HG03469 (cell line): Measurements from ENCODE around the gene VWA8.
"Not testable (repeated sequence)": the region's sequence is repeated elsewhere in the genome, so short reads cannot be mapped to it uniquely, and the experiment has no call there.

Experiments
- ATAC-seq: cut with Tn5 transposase; IDR thresholded peaks from one replicate; pipeline ENCODE4 v1.9.1; 2021; ENCODE audit warnings: mild to moderate bottlenecking, moderate library complexity, moderate number of reproducible peaks; ENCODE audit not compliant: unreplicated experiment

Gene VWA8

DNA sequence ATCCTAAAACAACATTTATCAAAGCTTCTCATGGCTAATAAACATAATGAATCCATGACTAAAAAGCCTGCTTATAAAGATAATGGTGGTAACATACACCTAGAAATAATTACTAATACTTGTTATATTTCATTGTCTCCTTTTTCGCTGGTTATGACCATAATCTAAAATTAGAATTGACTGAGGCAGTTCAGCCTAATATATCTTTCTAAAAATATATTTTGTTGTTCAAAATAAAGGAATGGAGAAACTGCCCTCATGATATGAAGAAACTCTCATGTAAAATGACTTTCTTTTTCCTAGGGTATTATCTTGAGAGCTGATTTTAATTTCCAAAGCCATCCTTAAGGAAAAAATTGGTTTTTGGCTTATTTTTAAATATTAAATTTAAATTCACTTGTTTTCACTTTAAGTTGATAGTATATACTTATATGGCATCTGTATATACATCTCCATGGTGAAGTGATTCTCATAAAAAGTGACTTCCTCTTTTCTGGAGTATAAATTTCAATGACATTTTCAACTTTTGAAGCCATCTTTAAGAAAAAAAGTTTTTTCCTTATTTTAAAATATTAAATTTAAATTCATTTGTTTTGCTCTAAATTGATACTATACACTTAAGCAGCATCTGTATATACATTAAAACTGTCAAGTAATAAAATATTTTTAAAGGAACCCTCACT lies 204.6 kb downstream of the VWA8 start:
- ATAC-seq: no peak

DNA sequence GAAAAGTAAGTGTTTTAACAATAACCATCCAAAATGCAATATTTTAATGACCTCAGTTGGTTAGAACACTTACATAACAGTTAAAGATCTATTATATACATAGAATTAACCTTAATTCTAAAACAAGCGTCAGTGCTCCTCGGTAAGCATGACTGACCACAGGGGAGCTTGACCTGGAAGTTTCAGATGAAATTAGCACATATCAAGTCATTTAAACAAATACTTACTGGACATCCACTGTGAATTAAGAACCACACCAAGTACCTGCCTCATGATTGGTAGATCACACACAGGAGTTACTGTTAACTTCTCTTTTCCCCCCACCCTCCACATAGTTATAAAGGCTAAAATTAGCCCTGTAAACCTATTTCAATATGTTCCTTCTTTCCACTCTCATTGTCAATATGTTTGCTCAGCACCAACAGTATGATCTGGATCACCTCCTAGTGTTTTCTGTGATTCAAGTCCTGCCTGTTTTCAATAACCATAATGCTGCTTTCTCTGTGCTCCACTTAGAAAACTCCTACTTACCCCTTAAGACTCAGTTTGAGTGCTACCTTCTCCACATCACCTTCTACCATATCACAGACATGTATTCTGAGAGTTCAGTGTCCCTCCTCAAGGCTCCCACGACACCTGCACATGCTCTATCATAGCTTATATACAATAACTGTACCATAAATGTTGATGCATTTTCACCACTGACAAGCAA lies 209.0 kb downstream of the VWA8 start:
- no peak for ATAC-seq

DNA sequence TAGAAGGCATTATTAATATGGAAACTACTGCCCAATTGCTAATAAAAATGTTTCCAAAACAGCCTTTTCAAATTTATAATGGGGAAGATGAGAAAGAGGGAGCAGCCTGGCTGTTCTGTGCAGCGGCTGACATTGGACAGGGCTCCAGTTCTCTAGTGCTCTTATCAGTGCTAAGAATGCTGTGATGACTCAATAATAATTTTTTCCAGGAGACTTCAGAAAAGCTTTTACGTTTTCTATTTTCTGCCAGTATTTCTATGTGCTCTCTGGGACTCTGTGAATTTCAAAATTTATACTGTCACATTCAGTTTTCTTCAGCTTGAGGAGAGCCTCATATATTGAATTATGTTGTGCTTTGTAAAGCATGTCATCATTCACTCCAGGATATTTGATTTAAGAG lies 209.6 kb downstream of the VWA8 start:
- no peak for ATAC-seq

DNA sequence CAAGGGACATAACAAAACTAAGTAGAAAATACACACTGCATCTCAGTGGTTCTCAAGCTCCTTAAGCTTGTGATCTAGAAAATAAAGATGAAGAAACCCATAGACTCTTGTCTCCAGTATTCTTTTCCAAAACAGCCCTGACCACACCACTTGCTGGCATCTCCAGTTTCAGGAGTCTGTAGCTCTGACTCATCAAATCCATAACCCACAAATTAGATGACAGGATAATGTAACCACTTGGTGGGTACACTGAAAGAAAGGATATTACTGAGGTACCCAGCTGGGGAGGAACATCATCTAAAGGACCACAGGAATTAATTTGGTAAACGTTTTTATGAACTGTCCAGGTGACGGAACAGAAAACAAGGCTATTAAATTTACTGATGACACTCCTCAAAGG lies 214.7 kb downstream of the VWA8 start:
- no peak for ATAC-seq

DNA sequence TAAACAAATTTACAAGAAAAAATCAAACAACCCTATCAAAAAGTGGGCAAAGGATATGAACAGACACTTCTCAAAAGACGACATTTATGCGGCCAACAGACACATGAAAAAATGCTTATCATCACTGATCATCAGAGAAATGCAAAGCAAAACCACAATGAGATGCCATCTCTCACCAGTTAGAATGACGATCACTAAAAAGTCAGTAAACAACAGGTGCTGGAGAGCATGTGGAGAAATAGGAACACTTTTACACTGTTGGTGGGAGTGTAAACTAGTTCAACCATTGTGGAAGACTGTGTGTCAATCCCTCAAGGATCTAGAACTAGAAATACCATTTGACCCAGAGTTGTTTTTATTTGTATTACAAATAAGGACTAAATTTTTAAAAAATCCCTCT lies 215.4 kb downstream of the VWA8 start:
- ATAC-seq: not testable (repeated sequence)

DNA sequence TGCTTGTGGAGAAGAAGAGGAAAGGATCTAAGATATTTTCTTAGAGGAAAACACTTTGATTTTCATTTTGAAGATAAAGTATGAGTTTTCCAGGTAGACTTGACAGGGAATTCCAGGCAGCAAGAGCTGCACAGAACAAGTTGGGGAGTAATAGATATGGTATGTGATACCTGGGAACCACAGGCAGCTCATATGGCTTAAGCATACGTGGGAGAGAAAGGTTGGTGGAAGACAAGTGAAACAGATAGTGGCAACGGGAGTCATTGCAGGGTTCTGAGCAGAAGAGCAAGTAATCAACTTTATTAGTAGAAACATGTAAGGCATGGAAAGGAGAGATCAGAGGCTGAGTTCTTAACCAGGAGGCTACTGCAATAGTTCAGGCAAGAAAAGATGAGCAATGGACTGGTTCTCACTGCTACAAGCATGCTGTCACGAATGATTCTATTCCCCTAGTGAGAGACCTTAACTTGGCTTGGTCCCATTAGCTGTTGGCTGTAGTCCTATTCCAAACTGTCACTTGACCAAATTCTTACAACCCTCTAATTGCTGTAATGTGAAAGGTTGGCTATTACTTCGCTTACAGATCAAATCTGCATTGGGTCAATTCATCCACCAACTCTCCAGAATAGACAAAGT lies 217.9 kb downstream of the VWA8 start:
- ATAC-seq: no peak

DNA sequence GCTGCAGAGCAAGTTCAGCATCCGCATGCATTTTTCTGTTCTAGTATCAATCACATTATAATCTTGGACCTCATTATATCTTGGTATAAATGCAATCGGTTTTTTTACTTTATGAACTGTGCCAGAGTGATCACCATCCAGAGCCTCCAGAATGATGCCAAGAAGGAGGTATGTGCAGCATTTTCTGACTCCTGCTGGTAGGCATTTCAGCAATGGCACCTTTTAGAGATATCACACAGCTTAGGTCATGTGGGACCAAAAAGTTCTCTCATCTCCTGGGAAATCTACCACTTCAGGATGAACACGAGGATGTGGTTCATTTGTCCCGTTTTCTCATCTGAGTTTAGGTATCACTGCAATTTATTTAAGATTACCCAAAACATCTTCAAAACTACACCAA lies 220.4 kb downstream of the VWA8 start:
- ATAC-seq: no peak

DNA sequence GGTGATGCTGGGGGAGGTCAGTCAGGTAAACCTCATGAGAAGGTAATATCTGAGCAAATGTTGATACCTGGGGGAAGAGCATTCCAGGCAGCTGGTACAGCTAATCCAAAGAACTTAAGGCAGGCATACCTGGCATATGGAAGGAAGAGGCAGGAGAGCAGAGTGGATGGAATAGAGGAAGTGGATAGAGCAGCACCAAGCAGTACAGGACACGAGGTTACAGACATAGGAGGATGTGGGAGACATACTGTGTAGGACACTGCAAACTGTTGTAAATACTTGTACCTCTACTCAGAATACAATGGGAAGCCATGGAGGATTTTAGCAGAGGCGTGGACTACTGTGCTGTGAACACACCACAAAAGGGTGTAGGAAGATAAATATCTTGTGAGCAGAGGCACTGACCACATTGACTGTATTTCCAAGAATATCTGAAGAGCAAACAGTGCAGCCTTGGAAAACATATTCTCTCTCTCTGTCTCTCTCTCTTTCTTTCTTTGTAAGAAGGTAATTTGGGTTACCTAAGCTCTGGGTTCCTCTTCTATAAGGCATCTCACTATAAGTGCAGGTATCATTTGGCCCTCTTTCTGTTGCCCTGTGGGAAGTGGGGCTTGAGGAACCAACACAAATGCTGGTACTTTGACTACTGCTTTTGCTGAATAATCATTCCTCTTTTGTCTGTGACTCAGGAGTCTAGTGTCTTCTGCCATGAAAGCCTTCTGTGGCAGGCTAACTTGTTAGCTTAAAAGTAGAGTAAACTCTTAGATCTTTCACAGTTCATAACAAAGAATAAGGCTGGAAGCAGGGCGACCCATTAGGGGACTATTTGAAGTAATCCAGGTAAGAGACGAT lies 238.0 kb downstream of the VWA8 start:
- no peak for ATAC-seq

DNA sequence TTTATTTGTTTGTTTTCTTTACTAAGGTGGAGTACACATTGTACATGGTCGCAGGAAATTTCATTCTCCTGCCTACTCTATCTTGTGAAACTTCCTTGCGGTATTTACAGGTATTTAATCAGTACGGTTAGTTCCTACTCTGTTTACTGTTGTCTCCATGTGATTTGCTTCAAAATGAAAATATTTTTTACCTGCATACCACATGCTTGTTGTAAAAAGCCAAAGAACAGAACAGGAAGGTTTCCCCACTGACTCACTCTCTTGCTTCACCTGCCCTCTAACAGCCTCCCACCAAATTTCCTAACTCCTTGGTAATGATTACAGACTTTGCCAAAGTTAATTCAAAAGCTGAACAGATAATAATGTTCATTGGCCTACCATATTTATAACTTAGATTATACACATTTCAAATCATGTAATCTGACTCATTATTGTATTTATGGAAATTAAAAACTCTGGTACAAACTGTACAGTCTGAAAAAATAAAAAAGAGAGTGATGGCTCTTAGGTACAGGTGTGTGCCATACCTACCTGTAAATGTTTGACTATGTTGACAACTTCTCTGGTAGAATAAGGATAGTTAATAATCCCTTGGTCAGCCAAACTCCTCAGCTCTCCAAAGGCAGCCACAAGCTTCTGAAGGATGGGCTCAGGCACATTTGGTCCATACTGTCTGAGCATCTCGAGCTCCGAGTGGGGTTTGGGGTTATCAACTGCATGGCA lies 239.9 kb downstream of the VWA8 start:
- ATAC-seq: no peak

DNA sequence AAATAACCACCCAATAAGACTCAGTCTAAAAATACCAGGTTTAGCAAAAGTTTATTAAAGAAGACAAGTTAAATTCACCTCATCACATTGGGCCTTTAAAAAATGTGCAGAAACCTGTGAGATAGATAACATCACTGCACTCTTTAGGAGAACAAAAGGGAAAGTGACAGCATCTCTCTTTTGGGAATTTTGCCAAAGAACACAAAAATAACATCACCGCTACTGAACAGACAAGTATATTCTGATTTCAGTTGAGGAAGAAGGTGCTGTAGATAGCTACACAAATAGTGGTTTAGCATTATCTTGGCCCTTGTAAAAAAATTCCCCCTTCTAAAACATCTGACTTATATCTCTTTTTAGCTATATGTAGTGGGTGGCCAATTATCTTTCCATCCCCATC lies 244.7 kb downstream of the VWA8 start:
- ATAC-seq: no peak

DNA sequence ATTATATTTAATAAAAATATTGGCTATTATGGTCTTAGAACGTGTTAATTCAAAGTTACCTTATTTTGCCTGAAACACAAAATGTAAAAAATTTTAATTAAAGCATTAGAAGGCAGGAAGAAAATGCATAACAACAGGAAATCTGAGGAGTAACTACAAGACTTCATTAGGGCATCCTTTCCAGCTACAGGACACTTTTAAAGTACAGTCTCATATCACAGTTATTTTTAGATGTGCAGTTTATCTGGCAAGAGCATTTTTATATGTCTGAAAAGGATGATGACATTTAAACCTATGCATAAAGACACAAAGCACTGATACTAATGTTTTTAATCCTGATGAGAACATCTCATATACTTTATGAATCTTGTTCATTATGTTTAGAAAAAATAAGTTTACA lies 247.5 kb downstream of the VWA8 start:
- ATAC-seq: no peak

DNA sequence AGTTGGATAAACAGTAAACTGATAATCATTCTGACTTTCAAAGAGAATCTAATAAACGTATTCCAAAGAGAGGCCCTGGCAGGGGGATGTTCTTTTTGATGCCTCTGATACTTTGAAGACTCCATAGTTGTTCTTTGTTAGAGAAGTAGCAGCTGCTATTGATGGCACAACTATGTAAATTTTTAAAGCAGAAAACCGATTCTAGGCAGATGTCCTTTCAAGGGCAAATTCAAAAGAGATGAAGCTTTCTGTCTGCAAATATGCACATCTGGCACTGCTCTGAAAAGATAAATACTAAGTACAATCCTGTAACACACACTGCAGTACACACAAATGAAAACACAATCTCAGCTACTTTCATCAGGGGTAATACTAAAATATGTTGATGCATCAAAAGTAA lies 250.1 kb downstream of the VWA8 start:
- no peak for ATAC-seq

DNA sequence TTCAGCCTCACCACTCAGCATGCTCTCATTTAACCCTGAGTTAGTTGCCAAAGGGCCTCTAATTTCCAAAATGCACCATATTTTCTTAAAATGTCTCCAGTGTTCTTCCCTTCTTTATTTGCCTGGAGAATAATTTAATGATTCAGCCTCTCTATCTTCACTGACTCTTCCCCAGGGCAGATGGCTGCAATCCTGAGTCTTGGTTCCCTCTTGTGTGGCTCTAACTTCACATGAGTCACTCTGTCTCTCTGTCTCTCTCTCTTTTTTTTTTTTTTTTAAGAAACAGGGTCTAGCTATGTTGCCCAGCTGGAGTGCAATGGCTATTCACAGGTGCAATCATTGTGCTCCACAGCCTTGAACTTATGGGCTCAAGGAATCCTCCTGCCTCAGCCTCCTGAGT lies 251.4 kb downstream of the VWA8 start:
- no peak for ATAC-seq

DNA sequence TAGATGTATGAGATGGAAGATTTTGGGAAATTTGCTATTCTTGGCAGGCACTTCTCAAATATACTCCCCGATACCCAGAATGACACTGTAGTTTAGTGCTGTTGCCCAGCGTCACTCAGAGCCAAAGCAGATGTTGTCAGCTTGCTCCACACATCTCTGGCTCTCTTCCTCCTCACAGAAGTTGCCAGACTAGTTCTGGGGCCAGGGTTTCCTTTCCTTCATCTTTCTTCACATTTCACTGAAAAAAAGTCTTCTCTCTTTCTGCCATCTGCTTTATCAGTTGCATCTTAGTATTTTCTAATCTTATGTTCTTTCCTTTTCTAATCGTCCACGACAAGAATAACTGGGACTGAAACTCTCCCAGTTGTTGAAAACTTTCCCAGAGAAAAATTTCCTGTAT lies 252.2 kb downstream of the VWA8 start:
- no peak for ATAC-seq

DNA sequence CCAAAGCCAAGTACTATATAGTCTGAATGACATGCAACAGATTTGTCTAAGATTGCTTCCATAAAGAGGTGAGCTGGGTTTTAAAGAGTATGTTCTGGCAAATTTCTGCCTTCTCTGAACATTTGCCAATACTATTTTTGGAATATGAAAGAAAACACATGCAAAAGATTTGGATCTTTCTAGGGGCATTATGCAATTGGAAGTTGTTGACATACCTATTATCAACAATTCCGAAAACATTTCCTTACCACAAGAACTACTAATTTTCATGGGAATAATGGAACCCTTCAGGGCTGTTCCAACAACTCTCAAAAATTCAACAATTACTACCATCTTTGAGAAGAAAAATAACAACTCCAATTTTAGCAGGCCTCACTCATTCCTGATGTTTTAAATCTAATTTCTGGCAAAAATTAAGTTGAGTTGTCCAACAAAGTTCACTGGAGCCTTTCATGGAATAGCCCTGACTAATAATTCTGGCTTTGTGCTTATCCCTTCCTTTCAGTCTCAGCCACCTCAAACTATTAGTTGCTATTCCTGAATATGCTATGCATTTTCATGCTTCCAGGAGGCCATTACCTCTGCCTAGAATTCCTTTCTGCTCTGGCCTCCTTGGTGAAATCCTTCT lies 253.6 kb downstream of the VWA8 start:
- no peak for ATAC-seq

DNA sequence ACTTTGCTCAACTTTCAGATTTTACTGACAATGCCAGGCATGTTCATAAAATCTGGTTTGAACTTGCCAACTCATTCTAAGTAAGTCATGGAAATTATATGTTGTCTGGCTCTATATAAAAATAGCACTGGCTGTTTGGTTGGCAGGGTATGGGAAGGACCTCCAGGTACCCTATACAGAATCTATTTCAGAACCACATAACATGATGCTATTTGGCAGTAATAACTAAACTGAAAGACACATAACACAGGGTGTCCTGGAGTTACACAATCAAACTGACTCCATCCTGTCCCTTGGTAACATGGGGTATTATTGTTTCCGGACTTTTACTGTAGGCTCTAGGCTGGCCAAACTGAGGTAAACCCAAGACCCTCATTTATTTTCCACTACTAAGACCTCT lies 254.8 kb downstream of the VWA8 start:
- no peak for ATAC-seq

DNA sequence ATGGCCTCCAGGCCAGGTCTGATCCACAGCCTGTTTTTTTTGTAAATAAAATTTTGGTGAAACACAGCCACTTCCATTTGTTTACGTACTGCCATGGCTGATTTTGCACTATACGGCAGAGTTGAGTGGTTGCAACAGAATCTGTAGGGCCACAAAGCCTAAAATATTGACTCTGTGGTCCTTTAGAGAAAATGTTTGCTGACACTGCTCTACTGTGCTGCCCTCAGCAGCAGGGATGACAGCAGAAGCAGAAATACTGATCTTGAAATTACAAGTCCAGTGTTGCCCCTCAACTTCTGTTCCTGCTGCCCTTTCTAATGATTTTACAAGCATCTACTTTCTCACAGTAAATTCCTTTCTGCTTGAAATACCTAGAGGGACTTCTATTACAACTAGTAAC lies 258.4 kb downstream of the VWA8 start:
- ATAC-seq: no peak

DNA sequence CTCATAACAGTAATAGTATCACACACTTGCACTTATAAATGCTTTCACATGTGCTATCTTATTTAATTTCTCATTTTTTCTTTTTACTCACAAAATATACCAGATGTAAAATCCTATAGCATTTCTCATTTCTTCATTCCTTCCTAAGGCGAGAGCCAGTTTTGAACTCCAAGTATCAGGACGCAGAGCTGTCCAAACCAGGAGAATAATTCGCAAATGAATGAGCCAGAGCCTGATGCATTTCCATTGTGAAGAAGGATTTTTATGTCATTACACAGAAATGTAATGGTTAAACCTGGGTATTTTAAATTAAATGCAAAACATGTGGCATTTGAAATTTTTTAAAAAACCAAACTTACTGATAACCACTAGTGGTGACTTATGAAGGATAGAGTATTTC lies 259.2 kb downstream of the VWA8 start:
- no peak for ATAC-seq

DNA sequence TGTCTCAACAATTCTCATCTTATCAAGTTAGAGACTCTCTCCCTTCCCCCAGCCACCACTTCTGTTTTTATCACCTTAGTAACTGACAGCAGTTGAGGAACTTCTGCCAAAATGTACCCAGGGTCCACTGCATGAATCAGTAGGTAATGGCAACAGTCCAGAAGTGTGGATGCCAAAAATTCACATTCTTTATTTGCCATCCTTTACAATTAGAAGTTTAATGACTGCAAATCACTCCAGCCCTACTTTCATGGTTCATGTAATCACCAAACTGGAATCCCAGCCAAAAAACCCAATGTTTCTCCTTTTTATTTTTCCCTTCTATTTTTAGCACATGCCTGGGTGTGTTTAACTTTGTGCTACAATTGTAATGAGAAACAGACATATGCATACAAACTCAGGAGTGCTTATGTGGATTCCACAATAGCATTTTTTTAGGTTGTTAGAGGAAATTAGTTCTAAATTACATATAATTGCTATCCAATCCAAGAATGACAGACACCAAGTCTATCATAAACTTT lies 260.1 kb downstream of the VWA8 start:
- no peak for ATAC-seq

DNA sequence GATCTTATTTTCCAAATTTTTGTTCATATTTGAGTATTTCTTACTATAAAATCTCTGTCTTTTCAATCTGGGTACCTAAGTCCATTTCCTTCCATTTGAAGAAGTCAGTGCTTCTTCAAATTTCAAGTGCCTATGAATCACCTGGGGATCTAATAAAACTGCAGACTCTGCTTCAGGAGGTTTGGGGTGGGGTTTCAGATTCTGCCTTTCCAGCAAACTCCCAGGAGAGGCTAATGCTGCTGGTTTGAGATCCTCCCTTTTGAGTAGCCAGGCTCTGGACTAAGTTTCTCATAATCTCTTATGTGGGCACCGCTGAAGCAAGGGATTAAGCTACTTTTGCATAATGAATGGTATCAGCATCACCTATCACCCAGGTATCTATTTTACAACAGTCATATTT lies 261.1 kb downstream of the VWA8 start:
- ATAC-seq: no peak
